Activated T-helper 1 cell treated with Interleukin-2 at 50 U/mL for 16 hours (primary cell): ENCODE measurements around the gene EMILIN2.

Experiments
- DNase-seq: peaks from one replicate; pipeline ENCODE4 v3.0.0-alpha.2; 2020; ENCODE audit warnings: low read depth

Gene EMILIN2

DNA sequence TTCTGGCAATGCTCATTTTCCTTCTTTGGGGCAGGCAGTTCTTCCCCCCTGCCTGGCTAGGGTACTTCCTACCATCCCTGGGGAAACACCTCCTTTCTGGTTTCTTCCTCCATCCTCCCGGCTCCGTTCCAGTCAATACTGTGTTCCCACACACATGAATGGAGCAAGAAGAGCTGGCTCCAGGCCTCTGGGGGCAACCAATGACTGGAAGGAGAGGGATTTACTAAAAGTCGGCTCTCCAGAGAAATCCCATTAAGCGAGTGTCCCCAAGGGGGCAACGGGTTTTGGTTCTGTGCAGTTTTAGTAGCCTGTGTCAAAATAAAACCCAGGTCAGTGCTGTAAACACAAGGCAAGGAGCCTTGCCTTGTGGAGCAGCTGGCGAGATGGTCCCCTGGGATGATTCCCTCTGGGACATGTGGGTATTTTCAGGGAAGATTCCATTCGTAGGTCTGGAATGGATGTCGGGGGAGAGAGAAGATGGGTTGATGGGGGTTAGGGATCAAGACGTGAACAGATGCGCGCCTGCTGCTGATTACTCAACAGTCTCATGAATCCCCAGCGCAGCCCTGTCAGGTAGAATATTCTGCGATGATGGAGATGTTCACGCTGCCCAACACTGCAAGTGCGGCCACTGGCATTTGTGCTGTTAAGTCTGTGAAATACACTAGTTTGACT lies 32.0 kb downstream of the EMILIN2 start:
- no peak for DNase-seq

DNA sequence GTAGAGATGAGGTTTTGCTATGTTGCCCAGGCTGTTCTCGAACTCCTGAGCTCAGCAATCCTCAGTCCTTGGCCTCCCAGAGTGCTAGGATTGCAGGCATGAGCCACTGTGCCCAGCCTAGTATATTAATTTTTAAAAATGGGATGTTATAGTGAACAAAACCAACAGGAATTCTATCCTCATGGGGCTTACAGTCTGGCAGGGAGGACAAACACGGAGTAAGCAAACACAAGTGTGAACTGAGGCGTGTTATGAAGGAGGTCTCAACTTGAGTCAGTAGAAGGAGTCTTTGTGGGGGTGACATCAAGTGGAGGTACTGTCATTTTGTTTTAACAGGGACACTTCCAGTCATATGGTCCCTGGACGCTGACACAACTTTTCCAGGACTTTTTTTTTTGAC lies 33.1 kb downstream of the EMILIN2 start:
- no peak for DNase-seq

DNA sequence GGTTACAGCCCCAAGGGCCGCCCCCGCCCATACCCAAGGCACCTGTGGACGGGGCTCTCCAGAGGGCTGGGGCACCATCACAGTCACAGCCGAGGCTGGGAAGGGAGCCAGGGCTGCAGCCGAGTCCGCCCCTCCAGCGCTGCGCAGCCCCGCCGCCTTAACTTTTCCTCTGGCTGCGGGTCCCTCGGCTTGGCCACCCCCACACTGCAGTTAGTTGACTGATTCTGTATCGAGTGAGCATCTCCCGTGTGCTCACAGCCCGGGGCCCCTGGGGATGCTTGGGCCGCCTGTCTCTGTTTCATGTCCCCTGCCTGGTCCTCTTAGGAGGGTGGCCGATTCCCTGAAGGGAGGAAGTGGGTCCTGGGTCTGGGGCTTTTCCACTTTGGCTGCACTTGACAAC lies 33.7 kb downstream of the EMILIN2 start:
- DNase-seq: no peak

DNA sequence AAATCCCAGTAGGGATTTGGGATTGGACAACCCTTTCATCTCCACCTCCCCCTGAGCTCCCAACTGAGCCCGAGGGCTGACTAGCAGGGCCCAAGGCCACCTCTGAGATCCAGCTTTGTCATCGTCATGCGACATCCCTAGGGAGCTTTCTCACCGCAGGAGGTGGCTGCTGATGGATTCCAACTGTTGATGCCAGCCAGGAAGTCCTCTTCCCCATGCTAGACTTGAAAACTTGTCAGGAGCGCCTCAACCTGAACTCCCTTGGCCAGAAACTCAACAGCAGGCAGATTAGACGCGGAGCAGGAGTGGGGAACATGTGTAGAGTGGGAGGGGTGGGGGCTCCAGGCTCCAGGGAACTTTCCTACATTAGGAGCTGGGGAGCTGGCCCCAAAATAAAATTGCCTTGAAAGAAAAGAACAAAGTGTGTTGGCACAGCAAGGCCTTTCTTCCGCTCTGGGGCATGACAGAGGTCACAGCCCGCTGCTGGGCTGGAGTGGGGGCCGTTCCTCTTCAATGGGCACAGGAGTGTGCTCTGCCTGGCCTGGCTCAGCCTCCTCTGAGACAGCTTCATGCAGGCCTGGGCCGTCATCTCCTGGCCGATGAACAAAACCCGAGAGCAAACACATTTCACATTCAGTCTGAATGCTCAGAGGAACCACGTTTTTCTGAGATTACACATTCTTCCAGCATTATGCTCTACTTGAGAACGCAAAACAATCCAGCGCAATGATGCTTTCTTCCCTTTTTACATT lies 34.5 kb downstream of the EMILIN2 start:
- no peak for DNase-seq

DNA sequence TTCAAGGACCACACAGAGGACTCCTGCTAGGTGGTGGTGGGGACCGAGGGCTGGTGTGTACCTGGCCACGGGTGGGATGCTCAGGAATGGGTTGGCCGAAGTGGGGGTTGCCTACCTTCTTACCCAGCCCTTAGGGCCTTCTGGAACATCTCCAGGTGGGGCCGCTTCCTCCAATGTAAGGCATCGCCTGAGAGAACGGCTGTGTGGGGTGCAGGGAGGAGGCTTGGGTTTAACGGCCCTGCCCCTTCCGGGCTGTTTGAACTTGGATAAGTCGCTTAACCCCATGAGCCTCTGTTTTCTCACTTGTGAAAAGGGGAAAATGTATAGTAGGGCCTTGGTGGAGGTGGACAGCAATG lies 35.0 kb downstream of the EMILIN2 start:
- no peak for DNase-seq

DNA sequence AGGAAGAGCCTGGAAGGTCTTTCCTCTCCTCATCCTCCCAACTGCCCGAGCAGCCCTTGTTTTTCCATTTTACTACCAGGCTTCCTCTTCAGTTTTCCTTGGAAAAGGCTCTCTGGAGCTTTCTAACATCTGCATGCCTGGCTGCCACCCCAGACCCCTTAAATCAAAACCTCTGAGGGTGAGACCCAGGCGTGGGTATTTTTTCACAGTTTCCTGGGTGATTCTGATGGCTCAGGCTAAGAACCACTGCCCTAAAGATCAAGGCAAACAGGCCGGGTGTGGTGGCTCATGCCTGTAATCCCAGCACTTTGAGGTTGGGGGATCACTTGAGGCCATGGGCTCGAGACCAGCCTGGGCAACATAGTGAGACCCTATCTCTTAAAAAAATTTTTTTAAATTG lies 35.4 kb downstream of the EMILIN2 start:
- no peak for DNase-seq

DNA sequence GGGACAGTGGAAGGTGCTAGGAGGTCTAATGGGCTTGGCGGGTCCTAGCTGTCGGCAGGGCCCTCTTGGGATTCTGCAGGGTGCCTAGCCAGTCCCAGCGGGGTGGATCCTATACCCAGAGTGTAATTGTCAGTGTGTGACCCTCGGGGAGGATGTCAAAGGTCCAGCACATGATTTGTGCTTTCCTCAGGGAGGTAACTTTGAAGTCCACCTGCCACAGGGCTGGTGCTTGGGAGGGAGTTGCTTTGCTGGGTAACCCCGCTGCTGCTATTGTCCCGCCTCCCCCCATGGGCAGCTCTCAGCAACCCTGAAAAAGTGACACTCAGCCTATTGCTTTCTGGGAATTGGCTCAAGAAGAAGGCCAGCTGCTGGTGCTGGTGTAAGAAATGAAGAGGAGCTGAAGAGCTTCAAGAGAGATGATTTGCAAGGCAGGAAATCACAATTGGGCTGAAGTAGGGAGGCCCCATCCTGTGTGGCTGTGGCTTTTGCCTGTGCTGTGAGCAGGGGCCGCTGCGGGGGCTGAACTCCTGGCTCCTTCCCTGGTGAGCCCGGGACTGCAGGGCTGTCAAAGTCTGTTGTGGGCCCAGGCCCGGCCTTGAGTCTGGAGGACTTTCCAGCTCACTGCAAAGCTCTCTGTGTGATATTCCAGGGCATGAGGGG lies 36.4 kb downstream of the EMILIN2 start:
- no peak for DNase-seq

DNA sequence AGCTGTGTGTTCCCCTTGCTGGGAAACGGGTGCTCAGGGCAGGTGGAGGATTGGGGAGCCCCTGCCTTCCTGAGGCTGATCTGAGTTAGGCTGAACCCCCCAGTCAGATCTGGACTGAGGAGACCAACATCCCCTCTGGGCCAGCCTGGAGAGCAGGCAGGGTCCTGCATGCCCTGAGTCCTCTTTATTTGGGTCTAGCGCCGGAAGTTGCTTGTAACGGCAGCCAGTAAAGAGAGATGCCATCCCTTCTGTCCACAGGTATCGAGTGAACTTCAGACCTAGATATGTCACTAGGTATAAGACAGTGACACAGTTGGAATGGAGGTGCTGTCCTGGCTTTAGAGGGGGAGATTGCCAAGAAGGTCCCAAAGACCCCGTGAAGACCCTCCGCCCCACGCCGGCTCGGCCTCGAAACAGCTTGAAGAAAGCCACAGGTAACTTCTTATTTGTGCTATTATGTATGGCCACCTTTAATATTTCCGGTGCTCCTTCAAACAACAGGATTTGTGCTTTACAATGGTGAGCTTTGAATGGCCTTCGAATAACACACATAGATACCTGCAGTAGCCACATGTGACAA lies 38.0 kb downstream of the EMILIN2 start:
- DNase-seq: no peak

DNA sequence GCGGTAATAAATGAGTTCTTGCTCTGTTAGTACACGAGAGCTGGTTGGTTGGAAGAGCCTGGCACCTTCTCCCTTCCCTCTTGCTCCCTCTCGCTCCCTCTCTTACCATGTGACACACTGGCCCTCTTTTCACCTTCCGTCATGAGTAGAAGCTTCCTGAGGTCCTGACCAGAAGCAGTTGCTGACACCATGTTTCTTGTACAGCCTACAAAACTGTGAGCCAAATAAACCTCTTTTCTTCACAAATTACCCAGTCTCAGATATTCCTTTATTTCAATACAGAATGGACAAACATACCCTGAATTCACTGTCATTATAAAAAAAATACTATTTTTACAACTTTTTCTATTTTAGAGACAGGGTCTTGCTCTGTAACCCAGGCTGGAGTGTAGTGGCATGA lies 40.7 kb downstream of the EMILIN2 start:
- DNase-seq: no peak

DNA sequence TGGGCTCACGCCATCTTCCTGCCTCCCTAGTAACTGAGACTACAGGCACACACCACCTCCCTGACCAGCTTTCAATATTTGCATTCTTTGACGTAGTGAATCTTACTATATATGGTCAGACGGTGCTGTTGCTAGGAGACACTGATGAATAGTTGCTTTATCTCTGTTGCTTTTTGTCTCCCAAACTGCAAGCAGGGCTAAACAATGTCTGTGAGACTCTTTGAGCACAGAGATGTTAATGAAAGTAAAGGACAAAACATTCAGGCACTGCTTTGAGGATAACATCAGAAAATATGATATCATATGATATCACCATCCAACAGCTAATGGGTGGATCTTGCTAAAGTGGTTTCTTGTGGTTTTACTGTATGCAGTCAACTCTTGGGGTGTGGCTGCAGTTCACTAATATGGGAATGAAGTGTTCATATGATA lies 43.0 kb downstream of the EMILIN2 start:
- no peak for DNase-seq

DNA sequence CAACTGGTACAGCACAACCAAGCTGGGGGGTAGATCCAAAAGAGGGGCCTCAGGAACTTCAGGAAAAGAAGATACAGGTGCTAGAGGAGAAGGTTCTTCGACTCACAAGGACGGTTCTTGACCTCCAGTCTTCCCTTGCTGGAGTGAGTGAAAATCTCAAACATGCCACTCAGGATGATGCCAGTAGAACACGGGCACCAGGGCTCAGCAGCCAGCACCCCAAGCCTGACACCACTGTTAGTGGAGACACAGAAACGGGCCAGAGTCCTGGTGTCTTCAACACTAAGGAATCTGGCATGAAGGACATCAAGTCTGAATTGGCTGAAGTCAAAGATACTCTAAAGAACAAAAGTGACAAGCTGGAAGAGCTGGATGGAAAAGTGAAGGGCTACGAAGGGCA lies 43.8 kb downstream of the EMILIN2 start:
- DNase-seq: no peak

DNA sequence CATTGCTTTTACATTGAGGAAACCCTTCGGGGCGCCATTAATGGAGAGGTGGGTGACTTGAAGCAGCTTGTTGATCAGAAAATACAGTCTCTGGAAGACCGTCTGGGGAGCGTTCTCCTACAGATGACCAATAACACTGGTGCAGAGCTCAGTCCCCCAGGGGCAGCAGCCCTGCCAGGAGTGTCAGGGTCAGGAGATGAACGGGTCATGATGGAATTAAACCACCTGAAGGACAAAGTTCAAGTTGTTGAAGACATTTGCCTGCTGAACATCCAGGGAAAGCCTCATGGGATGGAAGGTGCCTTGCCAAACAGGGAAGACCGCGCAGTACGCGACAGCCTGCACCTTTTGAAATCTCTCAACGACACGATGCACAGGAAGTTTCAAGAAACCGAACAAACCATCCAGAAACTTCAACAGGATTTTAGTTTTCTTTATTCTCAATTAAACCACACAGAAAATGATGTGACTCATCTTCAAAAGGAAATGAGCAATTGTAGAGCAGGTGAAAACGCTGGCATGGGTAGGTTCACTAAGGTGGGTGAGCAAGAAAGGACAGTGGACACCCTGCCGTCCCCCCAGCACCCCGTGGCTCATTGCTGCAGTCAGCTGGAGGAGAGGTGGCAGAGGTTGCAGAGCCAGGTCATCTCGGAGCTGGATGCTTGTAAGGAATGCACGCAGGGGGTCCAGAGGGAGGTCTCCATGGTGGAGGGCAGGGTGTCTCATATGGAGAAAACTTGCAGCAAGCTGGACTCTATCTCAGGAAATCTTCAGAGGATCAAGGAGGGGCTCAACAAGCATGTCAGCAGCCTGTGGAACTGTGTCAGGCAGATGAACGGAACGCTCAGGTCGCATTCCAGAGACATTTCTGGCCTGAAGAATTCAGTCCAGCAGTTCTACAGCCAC lies 45.0 kb downstream of the EMILIN2 start:
- no peak for DNase-seq

DNA sequence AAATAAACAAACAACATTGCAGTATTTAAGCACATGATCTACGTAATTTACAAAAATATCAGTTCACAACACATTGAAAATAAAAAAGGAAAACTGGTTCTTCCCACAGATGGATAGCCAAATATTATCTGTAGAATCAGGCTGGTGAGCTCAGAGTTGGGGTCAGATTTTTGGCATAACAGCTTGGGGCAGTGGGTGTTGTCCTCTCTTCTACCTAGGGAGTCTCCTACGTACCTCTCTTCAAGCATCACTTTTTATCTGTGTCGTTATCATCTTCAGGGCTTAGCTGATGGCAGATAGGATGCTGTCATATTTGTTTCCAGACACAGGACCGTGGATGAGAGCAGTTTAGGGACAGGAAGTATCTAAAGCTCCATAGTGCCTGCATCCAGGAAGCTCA lies 46.2 kb downstream of the EMILIN2 start:
- DNase-seq: no peak

DNA sequence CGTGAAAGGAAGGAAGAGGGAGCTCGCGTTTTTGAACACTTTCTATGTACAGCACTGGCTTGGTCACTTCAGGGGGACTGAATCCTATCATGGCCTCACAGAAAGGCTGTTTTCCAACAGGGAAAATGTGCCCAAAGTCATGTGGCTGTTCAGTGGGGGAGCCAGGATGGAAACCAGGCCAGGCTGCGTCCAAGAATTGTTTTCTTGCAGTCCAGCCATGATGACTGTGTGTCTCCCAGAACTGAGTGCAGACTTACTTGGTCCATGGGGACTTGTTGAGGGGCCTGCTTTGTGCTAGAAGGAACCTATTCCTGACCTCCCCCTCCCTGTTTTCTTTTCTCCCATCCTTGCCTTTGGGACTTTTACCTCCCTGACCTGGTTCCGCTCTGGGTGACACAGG lies 46.9 kb downstream of the EMILIN2 start:
- DNase-seq: no peak

DNA sequence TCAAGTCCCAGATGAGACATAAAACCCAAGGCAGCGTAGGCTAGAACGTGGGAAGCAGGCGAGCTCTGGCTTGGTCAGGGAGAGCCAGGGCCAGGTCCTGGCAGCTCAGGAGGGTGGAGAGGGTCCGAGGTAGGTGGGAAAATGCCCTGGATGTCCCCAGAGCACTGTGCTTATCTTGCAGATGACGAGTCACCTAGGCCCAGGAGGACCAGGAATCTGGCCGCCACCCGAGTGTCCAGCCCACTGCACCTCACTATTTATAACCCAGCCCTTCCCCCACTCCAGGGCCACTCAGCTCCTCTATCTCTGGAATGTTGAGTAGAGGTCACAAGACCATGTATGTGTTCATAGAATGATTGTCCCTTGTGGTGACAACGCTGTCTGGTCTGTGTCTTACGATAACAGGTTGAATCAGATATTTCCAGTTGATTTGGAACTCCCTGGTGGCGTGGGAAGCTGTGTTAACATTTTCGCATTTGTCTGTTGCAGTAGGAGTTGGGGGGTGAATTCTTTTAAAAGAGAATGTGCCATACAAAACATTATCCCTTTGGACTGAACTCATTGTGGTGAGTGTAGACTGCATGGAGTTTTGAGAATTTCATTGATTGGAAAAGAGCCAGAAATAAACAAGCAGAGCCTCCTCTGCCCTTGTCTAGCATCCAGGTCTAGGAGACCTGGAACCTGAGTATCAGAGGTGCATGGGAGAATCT lies 47.5 kb downstream of the EMILIN2 start:
- no peak for DNase-seq

DNA sequence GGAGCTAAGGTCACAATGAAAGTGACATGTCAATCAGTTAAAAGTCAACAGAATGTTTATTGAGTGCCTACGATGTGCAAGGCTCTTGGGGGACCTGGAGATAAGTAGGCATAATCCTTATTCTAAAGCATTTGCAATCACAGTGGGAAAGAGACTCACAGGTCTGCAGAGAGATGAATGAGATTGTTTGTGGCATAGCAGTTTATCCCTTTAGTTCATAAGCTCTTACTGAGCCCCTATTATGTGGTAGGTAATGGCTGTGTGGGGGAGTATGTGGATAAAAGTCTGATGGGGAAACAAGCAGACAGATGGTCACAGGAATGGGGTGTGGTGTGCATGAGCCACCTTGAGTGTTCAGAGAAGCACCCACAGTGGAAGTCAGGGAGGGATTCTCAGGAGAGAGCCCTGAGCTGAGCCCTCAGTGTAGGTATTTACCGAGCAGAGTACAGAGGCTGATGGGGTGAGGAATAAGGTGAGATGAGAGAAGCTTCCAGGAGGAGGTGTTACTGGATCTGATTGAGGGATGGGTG lies 48.1 kb downstream of the EMILIN2 start:
- DNase-seq: no peak

DNA sequence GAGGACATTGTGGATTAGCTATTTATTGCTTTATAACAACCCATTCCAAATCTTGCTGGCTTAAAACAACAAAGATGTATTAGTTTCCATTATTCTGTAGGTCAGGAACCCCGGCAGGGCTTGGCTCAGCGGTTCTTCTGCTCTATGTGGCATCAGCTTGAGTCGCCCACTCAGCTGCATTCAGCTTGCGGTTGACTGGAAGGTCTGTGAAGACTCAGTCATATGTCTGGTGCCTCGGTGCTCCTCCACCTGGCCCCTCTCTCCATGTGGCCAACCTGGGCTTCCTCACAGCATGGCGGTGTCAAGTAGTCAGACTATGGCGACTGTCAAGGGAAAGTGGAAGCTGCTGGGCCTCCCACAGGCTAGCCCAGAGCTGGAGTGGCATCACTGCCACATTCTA lies 48.6 kb downstream of the EMILIN2 start:
- DNase-seq: no peak

DNA sequence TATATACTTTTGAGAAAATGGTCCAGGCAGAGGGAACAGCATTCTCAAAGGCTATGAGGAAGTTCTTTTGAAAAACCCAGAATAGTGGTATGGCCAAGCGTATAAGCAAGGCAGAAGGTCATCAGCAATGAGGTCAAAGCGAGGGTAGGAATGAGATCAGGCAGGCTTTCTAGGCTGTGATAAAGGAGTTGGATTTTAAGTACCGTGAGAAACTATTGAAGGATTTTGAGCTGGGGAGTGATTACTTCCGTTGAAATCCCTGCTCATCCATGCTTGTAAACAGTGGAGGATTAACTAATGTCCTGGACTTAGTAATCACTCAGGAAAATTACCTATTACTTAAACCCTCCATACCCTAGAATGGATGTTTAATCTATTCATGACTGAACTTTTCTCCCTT lies 50.2 kb downstream of the EMILIN2 start:
- no peak for DNase-seq

DNA sequence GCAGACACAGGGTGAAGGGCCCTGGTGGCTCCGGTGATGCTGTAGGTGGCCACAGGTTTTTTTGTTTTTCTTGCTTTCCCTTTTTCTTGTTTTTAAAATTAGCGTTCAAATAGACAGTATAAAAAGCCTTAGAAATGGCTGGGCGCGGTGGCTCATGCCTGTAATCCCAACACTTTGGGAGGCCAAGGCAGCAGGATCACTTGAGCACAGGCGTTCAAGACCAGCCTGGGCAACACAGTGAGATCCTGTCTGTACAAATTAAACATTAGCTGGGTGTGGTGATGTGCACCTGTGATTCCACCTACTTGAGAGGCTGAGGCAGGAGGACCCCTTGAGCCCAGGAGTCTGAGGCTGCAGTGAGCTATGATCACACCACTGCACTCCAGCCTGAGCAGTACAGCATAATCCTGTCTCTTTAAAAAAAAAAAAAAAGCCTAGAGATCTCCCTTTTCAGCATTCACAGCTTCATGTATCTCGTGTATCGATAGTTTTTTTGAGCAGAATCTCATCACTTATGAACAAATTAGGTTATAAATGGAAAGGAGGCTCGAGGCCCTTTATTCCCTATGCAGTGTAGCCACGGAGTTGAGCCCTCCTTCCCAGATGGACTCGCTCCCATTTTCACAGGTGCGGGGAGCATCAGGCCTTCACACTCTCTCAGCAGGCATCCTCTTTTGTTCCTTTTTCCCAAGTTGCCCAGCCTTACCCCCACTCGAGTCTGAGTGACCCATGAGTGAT lies 50.8 kb downstream of the EMILIN2 start:
- no peak for DNase-seq

DNA sequence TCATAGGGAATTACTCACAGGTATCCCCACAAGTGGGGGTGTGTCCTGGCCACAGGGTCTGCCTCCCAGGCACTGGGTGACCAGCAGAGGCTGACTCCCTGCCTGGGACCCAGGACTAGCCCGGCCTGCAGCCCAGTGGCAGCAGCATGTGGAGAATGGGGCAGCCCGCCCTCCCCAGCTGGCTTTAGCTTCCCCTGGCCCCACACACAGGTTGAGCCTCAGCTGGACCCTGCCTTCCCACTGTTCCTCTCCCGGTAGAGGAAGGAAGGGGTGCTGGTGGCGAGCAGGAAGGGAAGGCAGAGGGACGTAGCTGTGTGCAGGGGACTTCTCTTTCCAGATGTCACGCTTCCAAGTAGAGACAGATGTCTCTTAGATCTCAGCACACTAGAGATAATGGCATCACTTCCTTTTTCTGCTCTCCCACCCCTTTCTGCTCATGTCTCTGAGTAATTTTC lies 51.4 kb downstream of the EMILIN2 start:
- DNase-seq: no peak
